ENCODE results near the gene ERC1.

Gene ERC1

GRCh38 chr12:1499351-1499750, 508.3 kb downstream of the ERC1 start:
- no peak for DNase-seq

DNA sequence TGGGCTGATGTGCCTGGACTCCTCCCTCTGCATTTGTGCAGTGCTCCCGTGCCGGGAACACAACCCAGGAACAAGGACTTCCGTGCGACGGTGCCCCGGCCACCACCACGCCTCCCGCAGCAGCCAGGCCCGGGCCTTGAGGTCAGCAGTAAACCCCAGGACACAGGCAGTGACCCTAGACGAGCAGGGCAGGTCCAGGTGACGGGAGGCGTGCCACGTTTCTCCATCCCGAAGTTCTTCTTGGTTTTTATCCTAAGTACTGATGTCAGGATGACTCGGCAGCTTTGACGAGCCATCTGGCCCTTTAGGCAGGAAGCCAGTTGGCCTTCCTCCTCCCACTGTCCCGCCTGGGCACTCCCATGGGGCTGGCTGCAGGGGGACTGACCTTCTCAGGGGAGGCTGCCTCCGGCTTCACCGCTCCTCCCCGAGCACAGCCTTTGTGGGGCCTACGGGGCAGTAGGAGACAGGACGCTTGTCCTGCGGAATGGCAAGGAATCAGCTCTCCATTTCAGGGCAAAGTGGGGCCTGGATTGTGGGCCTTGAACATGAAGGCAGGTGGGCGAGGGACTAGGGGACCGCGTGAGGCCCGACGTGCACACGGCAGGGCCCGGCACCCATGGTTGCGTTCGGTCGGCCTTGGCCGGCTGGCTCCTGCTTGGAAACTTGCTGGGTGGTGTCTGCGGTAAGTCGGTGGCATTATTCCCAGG, 509.2 kb downstream of the ERC1 start:
- DNase-seq, result no peak

GRCh38 chr12:1501001-1501400, 510.0 kb downstream of the ERC1 start:
- no peak for DNase-seq

GRCh38 chr12:1501695-1502378, 510.8 kb downstream of the ERC1 start:
- DNase-seq, result no peak

DNA sequence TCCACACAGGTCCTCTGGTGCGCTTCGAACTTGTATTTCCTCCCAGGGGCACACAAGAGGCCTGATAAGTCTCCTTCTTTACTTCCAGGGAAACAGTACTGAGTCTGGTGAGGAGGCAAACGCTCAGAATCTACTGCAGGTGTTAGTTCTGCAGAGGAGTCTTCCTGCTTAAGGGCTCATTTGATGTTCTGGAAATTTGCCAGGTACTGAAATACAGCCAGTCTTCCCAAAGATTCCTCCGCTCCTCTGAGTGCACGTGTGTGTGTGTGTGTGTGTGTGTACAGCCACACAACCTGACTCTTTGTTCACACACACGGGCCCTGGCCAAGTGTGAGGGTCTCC, 511.3 kb downstream of the ERC1 start:
- no peak for DNase-seq

- no peak for DNase-seq
These were observed 511.8 kb downstream of the ERC1 start for GRCh38 chr12:1502831-1503230.

DNA sequence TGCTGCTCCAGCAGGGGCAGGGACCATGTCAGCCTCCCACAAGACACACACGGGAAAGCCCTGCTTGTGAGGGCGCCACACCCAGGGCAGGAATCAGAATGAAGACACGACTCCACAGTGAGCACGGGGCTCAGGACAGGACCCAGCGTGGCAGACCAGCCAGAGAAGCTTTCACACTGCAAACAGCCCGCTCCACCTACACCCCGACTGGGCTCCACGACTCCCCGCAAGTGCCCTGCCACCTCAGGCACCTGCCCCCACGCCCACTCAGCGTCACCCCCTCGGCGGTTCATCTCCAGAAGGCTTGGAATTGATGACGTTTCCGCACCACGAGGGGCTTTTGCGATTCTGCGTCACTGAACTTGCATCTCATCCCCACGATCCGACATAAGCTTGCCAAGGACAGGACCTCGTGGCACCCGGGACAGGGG, 512.3 kb downstream of the ERC1 start:
- no peak for DNase-seq

DNA sequence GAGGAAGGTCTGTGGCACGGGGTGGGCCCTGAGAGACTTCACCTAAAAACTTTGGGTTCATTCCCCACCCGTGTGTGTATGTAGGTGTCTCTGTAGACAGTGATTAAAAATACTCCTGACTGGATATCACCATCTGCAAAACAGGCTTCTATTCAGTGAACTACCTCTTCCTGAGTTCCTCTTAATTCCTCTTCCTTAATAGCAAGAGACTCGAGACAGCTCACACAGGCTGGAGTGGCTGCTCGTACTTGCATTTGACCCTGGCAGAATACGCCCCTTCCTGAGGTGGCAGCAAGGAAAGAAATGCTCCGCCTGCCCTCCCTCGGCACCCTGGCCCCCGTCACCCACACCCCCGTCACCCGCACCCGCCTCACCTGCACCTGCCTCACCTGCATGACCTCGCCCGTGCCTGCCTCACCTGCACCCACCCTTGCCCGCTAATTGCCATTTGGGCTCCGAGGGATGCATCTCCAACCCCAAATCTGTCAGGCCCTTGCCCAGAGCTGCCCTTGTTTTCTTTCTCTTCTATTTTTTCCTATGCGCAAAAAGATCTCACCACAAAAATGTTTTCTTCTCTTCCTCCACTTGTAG, 513.4 kb downstream of the ERC1 start:
- DNase-seq, result no peak

GRCh38 chr12:1504895-1505311, 513.9 kb downstream of the ERC1 start:
- DNase-seq, result no peak

GRCh38 chr12:1505576-1505975, 514.6 kb downstream of the ERC1 start:
- no peak for DNase-seq

GRCh38 chr12:1507308-1507707, 516.3 kb downstream of the ERC1 start:
- DNase-seq, result no peak

GRCh38 chr12:1509413-1510052, 518.5 kb downstream of the ERC1 start:
- DNase-seq, result no peak

- DNase-seq, result no peak
These were observed 519.2 kb downstream of the ERC1 start for GRCh38 chr12:1510056-1510812.

GRCh38 chr12:1515010-1515409, 524.0 kb downstream of the ERC1 start:
- DNase-seq, result no peak

GRCh38 chr12:1515428-1515827, 524.4 kb downstream of the ERC1 start:
- no peak for DNase-seq

DNA sequence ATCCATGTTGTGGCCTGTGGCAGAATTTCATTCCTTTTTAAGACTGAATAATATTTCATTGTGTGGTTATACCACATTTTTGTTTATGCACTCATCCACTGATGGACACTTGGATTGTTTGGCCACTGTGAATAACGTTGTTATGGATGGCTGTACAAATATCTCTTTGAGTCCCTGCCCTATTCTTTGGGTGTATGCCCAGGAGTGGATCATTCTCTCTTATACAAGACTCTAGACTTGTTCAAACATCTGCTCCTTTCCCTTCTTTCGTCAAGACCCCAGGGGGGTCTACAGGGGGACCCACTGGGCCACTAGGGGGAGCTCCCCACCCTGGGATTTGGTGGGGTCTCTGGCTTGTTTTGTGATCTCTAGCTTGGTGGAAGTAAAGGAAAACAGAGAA, 526.0 kb downstream of the ERC1 start:
- no peak for DNase-seq

DNA sequence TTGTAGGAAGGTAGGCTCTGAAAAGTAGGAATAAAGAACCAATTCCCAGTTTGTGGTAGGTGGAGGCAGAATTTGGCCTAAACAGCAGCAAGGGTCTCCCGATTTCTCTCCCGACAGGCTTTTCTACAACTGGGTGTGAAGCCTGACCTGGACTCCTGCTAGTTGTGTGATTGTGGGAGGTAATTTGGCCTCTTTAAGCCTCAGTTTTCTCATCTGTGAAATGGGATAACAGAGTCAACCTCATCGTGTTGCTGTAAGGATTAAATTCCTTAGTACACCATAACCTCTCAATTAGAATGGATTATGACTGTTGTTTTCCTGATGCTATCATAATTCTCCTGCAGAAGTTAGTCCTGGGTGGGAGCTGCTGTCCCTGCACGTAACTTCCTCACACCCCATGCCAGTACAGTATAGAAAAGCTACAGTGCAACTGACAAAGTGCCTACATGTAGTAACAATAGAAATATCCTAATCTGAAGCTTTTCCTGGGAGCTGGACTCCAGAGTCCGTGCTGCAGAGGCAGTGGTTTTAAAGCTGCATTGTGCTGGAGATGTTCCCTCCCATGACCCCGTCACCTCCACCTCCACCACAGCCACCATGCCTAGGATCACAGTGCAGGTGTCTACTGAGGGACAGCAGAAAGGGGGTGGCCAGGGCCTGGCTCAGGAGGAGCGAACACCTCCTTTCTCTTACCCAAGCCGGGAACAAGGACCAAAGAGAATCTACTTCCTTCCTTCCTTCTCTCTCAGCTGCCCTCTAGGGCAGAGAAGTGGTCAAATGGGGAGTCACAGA, 526.9 kb downstream of the ERC1 start:
- DNase-seq, result no peak

GRCh38 chr12:1518591-1519516, 527.8 kb downstream of the ERC1 start:
- DNase-seq, result no peak

- DNase-seq, result no peak
These were observed 528.6 kb downstream of the ERC1 start for GRCh38 chr12:1519642-1520041.

DNA sequence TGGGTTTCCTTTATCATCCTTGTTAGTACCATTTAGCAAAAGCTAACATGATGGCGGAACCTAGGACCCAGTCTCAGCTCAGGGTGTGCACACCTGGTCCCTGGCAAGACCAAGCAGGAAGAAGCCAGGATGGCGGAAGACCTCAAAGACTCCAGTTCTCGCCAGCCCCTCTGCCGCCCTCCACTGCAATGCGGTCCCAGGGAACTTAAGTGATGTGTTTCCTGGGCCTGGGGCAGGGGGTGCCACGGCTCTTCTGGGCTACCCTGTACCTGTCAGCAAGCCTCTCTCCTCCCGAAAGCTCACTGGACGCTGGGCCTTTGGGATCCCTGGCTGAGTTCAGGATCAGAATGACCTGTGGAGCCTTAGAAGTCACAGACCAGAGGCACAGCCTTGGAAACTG, 532.0 kb downstream of the ERC1 start:
- DNase-seq, result no peak

GRCh38 chr12:1523558-1524050, 532.6 kb downstream of the ERC1 start:
- no peak for DNase-seq
